ENCODE results near the gene PSMC2. TPM values are rescaled to one million over a fixed set of nuclear protein-coding genes. Genes with fewer than 3 reads are reported as not detected.

The PSMC2 gene
- total RNA-seq = 104 TPM

GRCh38 chr7:103347507-103348267, at the start of gene PSMC2:
Gene PSMC2, plus strand, starts transcription at chr7:103347643. Its CDS starts 69 bp downstream, at chr7:103347712.

GRCh38 chr7:103344453-103345149, 2.8 kb upstream of the PSMC2 start, which contains the start of gene DNAJC2:
Gene DNAJC2, minus strand, starts transcription at chr7:103344767. Its CDS starts 145 bp downstream, at chr7:103344622.

Small RNAs within 50 kb of the gene (small RNA-seq; reads per million reads assigned to genes)
- gene RPS29P16 (ENCODE audit: low replicate concordance) = 0.09 reads per million

Other genes with a start within 250 kb of the PSMC2 start
- gene NAPEPLD, start 198.5 kb upstream of the PSMC2 start, total RNA-seq = 32.2 TPM
- gene PMPCB, start 50.2 kb upstream of the PSMC2 start, total RNA-seq = 76.1 TPM
- 22.2 TPM for gene DNAJC2, start 2.9 kb upstream of the PSMC2 start, total RNA-seq
- 0.31 TPM for gene SLC26A5, start 98.6 kb downstream of the PSMC2 start, total RNA-seq